Tongue (tissue), 2 donors: Measurements from ENCODE around the gene UBE2G1. TPM values are rescaled to one million over a fixed set of nuclear protein-coding genes. Genes with fewer than 3 reads are reported as not detected.
A peak's percentile ranks its signal among the peaks of the same experiment; 100 is the strongest.
"Not testable (repeated sequence)": the region's sequence is repeated elsewhere in the genome, so short reads cannot be mapped to it uniquely, and the experiment has no call there.

Experiments used
- DNase-seq: peaks from one replicate; pipeline ENCODE4 v3.0.0-alpha.2; 2015
- total RNA-seq: library from RNA; depleted of rRNA; stranded (reverse); fragments of >200 nt; gene quantifications from one replicate; pipeline ENCODE4 v1.2.3, GENCODE V29; 2014

UBE2G1 gene, protein sequence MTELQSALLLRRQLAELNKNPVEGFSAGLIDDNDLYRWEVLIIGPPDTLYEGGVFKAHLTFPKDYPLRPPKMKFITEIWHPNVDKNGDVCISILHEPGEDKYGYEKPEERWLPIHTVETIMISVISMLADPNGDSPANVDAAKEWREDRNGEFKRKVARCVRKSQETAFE
- total RNA-seq, result 70.6 TPM

DNA sequence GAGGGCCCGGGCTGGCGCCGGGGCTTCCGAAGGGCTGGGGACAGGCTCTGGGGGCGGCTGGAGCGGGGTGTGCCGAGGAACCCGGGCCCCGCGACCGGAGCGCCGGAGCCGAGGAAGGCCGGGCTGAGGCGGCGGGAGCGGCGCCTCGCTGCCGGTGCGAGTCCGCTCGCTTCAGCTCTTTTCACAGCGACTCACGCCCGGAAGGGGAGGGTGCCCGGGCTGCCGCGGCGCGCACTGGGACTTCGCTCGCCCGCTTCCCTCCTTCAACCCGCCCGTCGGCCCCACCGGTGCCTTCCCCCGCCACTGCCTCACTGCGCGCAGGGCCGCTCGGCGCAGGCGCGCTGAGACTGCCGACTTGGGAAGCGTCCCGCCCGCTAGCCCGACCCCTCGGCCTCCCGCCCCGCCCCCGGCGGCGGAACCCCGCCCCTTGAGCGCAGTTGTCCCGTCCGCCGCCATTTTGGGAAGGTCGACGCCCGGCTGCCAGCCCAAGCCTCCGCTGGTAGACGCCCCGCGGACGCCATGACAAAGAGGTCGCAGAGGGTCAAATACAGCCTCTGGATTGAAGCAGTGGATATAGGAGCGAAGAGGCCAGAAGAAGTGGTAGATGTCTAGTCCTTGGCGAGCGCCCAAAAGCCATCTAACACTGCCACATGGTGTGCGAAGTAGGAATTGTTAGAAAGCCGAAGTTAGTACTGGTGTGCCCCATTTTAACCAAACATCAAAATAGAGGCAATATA is at the start of gene UBE2G1:
Gene UBE2G1, minus strand, starts transcription at position 349 of the 737 bp plus-strand sequence. CDS start 359 bp downstream, outside the sequence.
- peak; percentile 99 for DNase-seq

DNA sequence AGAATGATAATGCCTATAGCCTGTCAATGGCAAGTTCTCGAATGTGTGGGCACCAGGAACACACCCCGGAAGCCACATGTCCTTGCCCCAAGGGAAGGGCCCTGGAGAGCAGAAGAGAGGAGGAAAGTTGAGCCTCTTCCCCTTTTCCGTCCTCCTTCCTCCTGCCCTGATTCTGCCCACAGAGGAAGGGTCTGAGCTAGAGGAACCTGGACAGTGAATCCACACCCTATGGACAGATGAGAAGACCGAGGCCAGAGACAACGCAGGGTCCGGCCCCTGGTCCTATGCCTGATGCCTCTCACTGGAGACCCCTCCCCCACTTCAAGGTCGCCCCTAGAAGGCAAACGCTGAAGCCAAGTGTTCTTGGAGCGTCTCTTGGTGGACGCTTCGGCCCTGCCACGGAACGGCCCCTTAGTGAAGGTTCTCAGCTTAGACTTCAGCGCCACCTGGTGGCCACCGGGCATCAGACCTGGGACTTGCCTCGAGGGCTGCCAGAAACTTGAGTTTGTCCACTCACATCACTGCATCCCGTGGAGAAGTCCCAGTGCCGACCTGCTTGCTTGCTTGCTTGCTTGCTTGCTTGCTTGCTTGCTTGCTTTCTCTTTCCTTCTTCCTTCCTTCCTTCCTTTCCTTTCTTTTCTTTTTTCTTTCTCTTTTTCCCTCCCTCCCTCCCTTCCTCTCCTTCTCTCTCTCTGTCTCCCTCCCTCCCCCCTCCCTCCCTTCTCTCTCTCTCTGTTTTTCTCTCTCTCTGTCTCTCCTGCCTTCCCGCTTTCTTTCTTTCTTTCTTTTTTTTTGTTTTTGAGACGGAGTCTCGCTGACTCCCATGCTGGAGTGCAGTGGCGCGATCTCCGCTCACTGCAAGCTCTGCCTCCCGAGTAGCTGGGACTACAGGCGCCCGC is 46.7 kb upstream of the UBE2G1 start:
- peak; percentile 97 for DNase-seq

DNA sequence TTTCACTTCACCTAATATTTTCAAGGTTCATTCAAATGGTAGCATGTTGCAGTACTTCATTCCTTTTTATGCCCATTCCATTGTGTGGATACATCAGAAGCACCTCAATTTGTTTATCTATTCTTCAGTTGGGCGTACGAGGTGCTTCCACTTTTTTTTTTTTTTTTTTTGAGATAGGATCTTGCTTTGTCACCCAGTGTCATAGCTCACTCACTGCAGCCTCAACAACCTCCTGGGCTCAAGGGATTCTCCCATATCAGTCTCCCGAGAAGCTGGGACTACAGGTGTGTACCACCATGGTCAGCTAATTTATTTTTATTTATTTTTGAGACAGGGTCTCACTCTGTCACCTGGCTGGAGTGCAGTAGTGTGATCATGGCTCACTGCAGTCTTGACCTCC is 44.7 kb upstream of the UBE2G1 start:
- no peak for DNase-seq

DNA sequence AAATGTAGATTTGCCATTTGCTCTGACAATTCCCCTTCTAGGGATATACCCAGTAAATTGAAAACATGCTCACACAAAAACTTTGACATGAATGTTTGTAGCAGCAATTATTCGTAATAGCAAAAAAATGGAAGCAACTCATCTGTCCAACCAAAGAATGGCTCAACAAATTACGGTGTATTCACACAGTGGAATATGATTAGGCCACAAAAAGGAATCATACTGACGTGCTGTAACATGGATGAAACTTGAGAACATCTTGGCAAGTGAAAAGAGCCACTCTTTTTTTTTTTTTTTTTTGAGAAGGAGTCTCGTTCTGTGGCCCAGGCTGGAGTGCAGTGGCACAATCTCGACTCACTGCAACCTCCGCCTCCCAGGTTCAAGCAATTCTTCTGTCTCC is 43.2 kb upstream of the UBE2G1 start:
- no peak for DNase-seq

DNA sequence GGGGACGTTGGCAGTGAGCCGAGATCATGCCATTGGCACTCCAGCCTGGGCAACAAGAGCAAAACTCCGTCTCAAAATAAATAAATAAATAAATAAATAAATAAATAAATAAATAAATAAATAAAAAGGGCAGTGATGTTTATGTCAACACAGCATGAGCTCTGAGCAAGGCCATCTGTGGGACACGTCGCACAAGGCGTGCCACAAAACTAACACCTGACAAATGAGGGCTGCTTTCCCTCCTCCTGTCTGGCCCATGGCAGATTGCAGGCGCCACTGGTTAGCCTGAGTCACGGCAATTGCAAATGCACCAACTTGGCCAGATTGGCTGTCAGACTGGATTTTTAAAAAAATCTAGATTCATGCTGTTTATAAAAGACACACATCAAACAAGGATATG is 41.4 kb upstream of the UBE2G1 start:
- DNase-seq, result peak; percentile 13

DNA sequence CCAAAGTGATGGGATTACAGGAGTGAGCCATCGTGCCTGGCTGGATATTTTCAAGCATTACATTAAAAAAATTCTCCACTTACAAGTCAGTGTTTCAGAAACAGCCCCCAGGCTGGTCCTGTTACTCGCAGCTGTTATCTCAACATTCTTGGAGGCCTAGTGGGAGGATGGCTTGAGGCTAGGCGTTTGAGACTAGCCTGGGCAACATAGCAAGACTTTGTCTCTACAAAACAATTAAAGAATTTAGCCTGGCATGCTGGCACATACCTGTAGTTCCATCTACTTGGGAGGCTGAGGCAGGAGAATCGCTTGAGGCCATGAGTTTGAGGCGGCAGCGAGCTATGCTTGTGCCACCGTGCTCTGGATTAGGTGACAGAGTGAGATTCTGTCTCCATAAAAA is 40.7 kb upstream of the UBE2G1 start:
- no peak for DNase-seq

DNA sequence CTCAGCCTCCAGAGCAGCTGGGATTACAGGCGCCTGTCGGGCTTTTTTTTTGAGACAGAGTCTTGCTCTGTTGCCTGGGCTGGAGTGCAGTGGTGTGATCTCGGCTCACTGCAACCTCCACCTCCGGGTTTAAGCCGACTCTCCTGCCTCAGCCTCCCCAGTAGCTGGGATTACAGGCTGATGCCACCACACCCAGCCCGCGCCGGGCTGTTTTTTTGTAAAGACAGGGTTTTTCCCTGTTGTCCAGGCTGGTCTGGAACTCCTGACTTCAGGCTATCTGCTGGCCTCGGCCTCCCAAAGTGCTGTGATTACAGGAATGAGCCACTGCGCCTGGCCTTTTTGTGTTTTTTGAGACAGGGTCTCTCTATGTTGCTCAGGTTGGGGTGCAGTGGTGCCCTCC is 39.9 kb upstream of the UBE2G1 start:
- DNase-seq, result no peak

DNA sequence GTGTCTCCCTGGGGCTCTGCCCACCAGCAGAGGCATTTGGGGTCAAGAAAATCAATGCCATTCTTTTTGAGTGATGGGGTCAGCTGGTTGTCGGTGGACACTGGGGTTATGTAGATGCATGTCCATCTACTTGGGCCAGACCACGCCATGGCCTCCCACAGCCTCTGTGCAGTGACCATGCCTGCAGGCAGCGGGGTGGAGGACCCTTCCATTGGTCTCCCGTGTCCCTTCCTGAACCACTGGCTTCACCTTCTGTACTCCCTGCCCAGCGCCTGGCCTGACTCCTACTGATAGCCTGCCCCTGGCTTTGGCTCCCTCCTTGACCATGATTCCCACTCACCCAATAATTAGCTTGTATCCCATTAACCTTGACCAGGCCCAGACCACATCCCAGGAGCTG is 39.2 kb upstream of the UBE2G1 start:
- DNase-seq, result no peak

DNA sequence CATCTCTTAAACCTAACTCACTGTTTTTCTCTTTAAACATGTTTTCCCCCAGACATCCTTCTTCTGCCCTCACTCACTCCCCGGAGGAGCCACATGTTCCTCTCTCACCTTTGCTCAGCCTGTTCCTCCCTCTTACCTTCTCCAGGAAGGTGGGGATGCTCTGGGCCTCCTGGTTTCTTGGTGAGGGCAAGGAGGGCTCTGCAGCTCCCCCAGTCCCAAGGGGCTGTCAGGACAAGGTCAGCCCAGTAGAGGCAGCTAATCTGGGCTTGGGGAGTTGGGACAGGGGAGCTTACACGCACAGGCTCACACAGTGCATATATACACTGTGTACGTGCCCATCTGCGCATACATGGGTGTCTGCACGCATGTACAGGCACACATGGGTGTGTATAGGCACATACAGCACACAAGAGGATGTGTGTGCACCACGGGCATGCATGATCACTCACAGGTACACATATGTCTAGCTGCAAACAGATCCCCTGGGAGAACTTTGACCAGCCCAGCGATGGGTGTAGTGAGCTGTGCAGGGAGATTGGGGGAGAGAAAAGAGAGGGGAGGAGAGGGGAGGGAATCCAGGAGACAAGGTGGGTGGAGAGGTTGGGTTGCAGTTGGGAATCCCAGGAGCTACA is 38.7 kb upstream of the UBE2G1 start:
- DNase-seq, result no peak

DNA sequence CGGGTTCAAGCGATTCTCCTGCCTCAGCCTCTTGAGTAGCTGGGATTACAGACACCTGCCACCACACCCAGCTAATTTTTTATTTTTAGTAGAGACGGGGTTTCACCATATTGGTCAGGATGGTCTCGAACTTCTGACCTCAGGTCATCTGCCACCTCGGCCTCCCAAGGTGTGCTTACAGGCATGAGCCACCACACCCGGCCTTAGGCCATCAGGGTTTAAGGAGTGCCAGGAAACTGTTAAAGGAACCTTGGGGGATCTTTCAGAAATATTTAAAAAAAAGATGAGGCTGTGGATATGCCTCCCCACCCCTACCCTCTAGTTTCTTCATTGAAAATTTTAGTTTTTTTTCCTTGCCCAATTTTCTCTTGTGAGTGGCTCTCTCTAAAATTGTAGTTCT is 31.4 kb upstream of the UBE2G1 start:
- no peak for DNase-seq

DNA sequence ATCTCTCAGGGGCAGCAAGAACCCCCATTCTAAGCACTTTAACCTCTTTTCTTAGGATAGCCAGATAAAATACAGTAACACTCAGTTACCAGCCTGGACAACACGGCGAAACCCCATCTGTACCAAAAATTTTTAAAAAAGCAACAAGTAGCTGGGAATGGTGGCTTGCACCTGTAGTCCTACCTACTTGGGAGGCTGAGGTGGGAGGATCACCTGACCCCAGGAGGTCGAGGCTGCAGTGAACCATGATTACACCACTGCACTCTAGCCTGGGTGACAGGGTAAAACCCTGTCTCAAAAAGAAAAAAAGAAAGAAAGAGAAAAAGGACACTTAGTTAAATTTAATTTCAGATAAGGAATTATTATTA is 28.6 kb upstream of the UBE2G1 start:
- DNase-seq, result no peak

DNA sequence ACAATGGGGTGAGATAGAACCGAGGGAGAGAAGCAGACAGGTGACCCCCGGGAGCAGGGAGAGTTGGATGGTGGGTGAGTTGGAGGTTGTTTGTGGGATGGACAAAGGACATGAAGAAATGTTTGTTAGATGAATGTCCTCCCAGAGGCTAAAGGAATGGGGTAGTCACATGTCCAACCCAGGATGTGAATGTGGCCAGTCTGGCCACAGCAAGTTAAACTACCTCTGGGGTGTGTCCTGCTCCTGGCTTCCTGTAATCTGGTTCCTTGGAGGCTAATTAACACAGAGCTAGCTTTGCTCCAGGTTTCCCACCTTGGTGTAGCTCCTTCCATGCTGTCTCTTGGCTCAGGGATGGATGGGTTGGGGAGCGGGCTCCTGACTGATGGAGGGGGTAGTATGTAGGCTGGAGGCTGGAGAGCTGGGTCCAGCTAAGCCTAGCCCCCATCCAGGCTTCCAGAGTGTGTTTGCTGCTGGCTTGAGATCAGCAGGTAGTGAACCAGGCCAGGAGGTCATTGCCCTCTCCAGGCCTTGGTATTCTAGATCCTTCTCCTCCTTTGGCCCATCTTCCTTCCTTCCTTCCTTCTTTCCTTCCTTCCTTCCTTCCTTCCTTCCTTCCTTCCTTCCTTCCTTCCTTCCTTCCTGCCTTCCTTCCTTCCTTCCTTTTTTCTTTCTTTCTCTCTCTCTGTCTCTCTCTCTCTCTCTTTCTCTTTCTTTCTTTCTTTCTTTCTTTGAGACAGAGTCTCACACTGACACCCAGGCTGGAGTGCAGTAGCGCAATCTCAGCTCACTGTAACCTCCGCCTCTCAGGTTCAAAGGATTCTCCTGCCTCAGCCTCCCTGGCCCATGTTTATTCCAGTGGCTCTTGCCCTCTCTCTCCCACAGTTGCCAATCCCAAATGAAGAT is 28.0 kb upstream of the UBE2G1 start:
- no peak for DNase-seq

DNA sequence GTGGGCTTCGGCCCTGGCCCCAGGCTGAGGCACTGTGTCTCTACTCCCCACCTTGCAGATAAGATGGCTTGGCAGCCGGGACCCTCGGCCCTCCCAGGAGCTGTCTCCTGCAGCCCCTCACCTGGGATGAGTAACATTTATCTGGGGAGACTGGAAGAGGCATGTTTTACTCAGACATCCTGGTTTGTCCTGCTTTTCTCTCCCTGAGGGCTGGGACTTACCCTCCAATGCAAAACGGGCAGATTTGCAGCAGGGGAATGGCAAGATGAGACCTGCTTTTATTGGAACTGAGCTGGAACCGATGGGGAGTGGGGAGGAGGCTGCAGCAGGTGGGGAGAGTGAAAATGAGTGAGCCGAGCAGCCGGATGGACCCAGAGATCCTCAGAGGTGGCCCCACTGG is 27.3 kb upstream of the UBE2G1 start:
- peak; percentile 46 for DNase-seq

DNA sequence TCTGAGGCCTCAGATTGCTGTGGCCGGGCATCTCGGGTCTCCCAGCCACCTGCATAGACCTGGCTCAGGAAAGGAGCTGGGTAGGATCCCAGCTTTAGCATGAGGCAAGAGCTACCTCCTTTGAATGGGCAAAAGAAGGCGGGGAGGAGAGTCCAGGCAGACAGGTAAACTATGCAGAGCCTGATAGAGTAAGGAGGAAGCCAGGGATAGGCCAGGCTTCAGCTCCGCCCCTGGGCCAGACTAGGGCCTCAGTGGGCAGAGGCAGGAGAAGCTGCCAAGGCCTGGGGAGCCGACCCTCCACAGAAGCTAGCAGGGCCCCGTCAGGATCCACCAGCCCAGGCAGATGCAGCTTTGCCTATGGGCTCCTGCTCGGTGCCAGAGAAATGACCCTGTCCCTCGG is 22.6 kb upstream of the UBE2G1 start:
- DNase-seq, result no peak

DNA sequence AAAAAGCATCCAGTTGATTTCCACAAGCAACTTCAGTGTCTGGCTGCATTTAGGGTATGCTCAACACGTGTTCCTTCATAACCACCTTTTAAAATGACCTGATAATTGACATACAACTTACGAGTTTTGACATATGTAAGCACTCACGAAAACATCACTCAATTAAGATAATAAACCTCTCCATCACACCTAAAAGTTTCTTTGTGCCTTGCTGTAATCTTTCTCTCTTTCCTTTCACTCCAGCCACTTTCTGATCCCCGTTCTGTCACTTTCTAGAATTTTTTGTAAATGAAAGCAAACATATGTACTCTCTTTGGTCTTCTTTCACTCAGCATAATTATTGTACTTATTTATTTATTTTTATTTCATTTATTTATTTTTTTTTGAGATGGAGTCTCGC is 20.7 kb upstream of the UBE2G1 start:
- DNase-seq, result no peak

DNA sequence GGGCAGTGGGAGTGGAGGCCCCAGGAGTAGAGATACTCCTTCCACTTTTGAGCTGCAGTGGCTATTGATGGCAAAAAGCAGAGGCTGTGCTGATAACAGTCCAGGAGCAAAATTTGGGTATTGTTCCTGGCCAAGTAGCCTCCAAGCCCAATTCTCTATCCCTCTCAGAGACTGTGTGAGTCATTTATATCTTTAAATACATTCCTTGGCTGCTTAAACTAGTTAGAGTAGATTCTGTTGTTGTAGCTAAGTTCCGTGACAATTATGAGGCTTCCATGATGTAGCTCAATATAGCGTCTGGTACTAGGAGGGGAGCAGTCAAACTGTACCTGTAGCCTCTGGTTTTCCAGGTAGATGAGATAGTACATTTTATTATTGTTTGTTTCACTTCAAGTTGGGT is 19.9 kb upstream of the UBE2G1 start:
- no peak for DNase-seq

DNA sequence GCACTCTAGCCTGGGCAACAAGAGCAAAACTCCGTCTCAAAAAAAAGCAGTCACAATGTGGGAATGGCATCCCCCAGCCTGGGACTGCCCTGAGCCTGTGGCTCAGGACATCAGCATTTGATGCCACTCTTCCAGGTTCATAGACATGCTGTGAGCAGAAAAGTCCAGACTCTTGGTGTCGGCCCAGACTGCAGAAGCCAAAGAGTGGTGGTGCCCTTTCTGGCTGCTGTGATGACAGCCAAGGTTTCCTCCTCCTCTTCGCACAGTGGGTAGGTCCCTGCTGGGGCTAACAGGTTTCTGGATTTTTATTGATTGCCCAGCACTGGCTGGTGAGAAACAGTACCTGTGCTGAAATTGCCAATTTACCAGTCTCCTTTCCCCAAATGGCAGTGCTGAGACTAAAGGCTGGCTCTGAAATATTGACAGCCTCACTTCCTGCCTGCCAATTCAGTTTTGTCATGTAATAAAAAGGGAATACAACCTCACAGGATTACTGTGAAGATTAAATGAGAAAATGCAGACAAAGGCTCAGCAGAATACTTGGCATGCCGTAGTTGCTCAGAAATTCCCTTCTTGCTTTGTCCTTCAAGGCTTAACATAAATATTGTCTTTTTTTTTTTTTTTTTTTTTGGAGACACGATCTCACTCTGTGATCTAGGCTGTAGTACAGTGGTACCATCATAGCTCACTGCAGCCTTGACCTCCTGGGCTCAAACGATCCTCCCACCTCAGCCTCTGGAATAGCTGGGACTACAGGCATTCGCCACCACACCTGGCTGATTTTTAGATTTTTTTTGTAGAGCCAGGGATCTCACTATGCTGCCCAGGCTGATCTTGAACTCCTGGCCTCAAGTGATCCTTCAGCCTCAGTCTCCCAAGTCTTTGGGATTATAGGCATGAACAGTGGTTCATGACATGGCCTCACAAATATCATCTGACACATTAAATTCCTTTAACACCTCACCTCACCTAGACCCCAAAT is 15.5 kb upstream of the UBE2G1 start:
- no peak for DNase-seq

DNA sequence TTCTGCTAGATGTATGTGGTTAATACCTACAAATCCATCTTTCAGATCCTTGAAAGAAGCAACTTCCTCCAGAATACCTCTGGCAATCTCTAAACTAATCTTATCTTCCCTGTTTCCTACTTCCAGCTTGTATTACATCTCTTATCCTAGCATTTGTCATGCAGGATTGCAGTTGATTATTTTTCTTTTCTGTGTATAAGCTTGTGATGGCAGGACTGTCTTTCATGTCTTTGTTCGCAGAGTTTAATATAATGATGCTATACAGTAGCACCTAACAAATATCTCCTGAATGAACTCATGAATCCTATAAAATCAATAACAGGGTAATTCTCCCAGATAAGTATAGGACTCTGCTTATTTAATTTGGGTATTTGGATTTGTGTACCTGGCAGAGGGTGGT is 12.2 kb upstream of the UBE2G1 start:
- no peak for DNase-seq

DNA sequence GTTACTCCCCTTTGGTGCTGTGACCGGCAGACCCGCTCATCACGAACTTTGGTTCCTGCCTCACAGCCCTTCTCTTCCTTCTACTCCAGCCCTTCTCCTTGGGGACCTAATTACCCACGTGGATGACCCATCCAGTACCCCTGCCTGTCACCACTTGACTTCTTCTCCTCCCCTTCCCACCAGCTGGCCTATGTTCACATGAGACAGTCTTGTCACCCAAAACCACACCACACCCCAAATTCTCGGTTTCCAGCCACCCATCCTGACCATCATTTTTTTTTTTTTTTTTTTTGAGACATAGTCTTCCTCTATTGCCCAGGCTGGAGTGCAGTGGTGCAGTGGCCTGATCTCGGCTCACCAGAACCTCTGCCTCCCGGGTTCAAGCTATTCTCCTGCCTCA is 10.8 kb upstream of the UBE2G1 start:
- not testable (repeated sequence) for DNase-seq

DNA sequence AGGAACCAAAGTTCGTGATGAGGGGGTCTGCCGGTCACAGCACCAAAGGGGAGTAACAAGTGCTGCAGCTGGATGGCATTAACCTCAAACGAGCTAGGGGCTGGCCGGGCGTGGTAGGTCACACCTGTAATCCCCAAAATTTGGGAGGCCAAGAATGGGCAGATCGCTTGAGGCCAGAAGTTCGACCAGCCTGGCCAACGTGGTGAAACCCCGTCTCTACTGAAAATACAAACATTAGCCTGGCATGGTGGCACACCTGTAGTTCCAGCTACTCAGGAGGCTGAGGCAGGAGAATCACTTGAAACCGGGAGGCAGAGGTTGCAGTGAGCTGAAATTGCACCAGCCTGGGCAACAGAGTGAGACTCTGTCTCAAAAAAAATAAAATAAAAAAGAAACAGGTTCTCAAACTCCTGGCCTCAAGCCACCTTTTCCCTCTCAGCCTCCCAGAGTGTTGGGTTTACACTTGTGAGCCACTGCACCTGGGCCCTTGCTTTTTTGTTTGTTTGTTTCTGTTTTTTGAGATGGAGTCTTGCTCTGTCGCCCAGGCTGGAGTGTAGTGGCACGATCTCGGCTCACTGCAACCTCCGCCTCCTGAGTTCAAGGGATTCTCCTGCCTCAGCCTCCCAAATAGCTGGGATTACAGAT is 9.4 kb upstream of the UBE2G1 start:
- not testable (repeated sequence) for DNase-seq
